ENCODE results near the gene LRRK2. TPM values are rescaled to one million over a fixed set of nuclear protein-coding genes. Genes with fewer than 3 reads are reported as not detected.

The LRRK2 gene
- total and polyA plus RNA-seq, 12 donors: 0.99 to 9.1 (median 6.2) TPM

GRCh38 chr12:40181490-40181889 is 43.3 kb upstream of the LRRK2 start:
- 69 to 77% methylated on average over 1 of the region's 1 CpG for WGBS, 2 donors

GRCh38 chr12:40183715-40184114 is 41.1 kb upstream of the LRRK2 start:
- Histone ChIP-seq H3K9me3 (peaks cover 0 to 12% (median 0%) of the 10 kb centered on the region in 11 donors), H3K4me1 (no peaks in the 10 kb centered on the region), H3K36me3 (no peaks in the 10 kb centered on the region), H3K4me3 (no peak overlapping the region), H3K27me3 (no peaks in the 10 kb centered on the region), H3K27ac (no peak overlapping the region)
- WGBS, 2 donors: 78 to 79% methylated on average over 1 of the region's 1 CpG
- no peak for ATAC-seq
- no peak for TF ChIP-seq CTCF (IDR thresholded peaks at IDR 0.05)
- intact Hi-C loops (cut with DNase I): no loop called here
- DNase-seq: no peak

More at GRCh38 chr12:40181490-40181889, 43.3 kb upstream of the LRRK2 start:
- ATAC-seq (no peak), DNase-seq (no peak)
- Histone ChIP-seq H3K27me3 (no peaks in the 10 kb centered on the region), H3K27ac (no peak overlapping the region), H3K9me3 (peaks cover 0 to 6% (median 0%) of the 10 kb centered on the region in 11 donors), H3K4me3 (no peak overlapping the region), H3K4me1 (no peaks in the 10 kb centered on the region), H3K36me3 (no peaks in the 10 kb centered on the region)
- intact Hi-C loops (cut with DNase I): no loop called here
- TF ChIP-seq CTCF (IDR thresholded peaks at IDR 0.05): no peak

- WGBS, 2 donors: 85 to 86% methylated on average over 4 of the region's 4 CpGs
- Histone ChIP-seq H3K4me3 (no peak overlapping the region), H3K9me3 (peaks cover 0 to 21% (median 0%) of the 10 kb centered on the region in 11 donors), H3K4me1 (no peaks in the 10 kb centered on the region), H3K27ac (no peak overlapping the region), H3K36me3 (no peaks in the 10 kb centered on the region), H3K27me3 (no peaks in the 10 kb centered on the region)
- intact Hi-C loops (cut with DNase I): no loop called here
- ATAC-seq: no peak
- no peak for TF ChIP-seq CTCF (IDR thresholded peaks at IDR 0.05)
- DNase-seq: no peak
Measured at GRCh38 chr12:40184493-40185302, 40.1 kb upstream of the LRRK2 start.

GRCh38 chr12:40185303-40185693 is 39.5 kb upstream of the LRRK2 start:
- no peak for TF ChIP-seq CTCF (IDR thresholded peaks at IDR 0.05)
- no peak for DNase-seq
- ATAC-seq: no peak
- Histone ChIP-seq H3K27ac (no peak overlapping the region), H3K36me3 (no peaks in the 10 kb centered on the region), H3K4me3 (no peak overlapping the region), H3K9me3 (peaks cover 0 to 23% (median 0%) of the 10 kb centered on the region in 11 donors), H3K27me3 (no peaks in the 10 kb centered on the region), H3K4me1 (no peaks in the 10 kb centered on the region)
- intact Hi-C loops (cut with DNase I): no loop called here
- 72 to 74% methylated on average over 4 of the region's 4 CpGs for WGBS, 2 donors
